GM23338 (cell line): Measurements from ENCODE around the gene CMTR1. TPM values are rescaled to one million over a fixed set of nuclear protein-coding genes. Genes with fewer than 3 reads are reported as not detected.

Experiments
- ATAC-seq: fragments of 200-7000 bp; cut with Tn5 transposase; 3 replicates; pipeline ENCODE4 v1.9.1; 2020
- DNase-seq: peaks from one replicate; pipeline ENCODE4 v3.0.0-alpha.2; 2015; ENCODE audit warnings: low spot score
- H2AFZ ChIP-seq: fragments of 200-600 bp; sonication (generic); 2 replicates; pipeline ENCODE4 v1.8.0; 2016; ENCODE audit warnings: antibody characterized with exemption, mild to moderate bottlenecking, moderate library complexity
- H3F3A ChIP-seq: fragments of 200-600 bp; sonication (generic); replicated peaks from 2 replicates; pipeline ENCODE4 v1.8.0; 2017; ENCODE audit warnings: antibody characterized with exemption, mixed run types, low read depth
- H3K27ac ChIP-seq: fragments of 200-600 bp; sonication (generic); 2 replicates; pipeline ENCODE4 v1.6.1; 2016; ENCODE audit warnings: low read depth
- H3K27me3 ChIP-seq: fragments of 200-600 bp; sonication (generic); 2 replicates; pipeline ENCODE4 v1.8.0; 2016; ENCODE audit warnings: mild to moderate bottlenecking, mixed run types, moderate library complexity; ENCODE audit not compliant: insufficient read depth
- H3K36me3 ChIP-seq: fragments of 200-600 bp; sonication (generic); 2 replicates; pipeline ENCODE4 v1.8.0; 2016; ENCODE audit warnings: mild to moderate bottlenecking; ENCODE audit not compliant: insufficient read depth
- H3K4me1 ChIP-seq: fragments of 200-600 bp; sonication (generic); 2 replicates; pipeline ENCODE4 v1.8.0; 2016; ENCODE audit warnings: mild to moderate bottlenecking, moderate library complexity; ENCODE audit not compliant: insufficient read depth
- H3K4me2 ChIP-seq: fragments of 200-600 bp; sonication (generic); 2 replicates; pipeline ENCODE4 v1.7.1; 2017; ENCODE audit warnings: mixed run types
- H3K4me3 ChIP-seq: fragments of 200-600 bp; sonication (generic); 2 replicates; pipeline ENCODE4 v1.6.1; 2016; ENCODE audit warnings: mixed run types
- H3K79me2 ChIP-seq: fragments of 200-600 bp; sonication (generic); replicated peaks from 2 replicates; pipeline ENCODE4 v1.8.0; 2017; ENCODE audit warnings: mild to moderate bottlenecking; ENCODE audit not compliant: insufficient read depth
- H3K9me2 ChIP-seq: fragments of 200-600 bp; sonication (generic); 2 replicates; pipeline ENCODE4 v1.8.0; 2017; ENCODE audit not compliant: insufficient read depth
- H4K20me1 ChIP-seq: fragments of 200-600 bp; sonication (generic); replicated peaks from 2 replicates; pipeline ENCODE4 v1.8.0; 2017; ENCODE audit warnings: mild to moderate bottlenecking; ENCODE audit not compliant: insufficient read depth
- H3K27ac Mint-ChIP-seq: 2 replicates; pipeline ENCODE4 v1.8.0; 2020; ENCODE audit warnings: inconsistent platforms, mild to moderate bottlenecking, moderate library complexity, mixed read lengths
- H3K27me3 Mint-ChIP-seq: 3 replicates; pipeline ENCODE4 v1.8.0; 2022; ENCODE audit warnings: low read depth, mild to moderate bottlenecking, moderate library complexity, mixed read lengths, inconsistent platforms; ENCODE audit not compliant: insufficient read depth, poor library complexity
- H3K36me3 Mint-ChIP-seq: 3 replicates; pipeline ENCODE4 v1.8.0; 2021; ENCODE audit warnings: low read depth, mild to moderate bottlenecking, inconsistent platforms, moderate library complexity, mixed read lengths
- H3K4me1 Mint-ChIP-seq: 3 replicates; pipeline ENCODE4 v1.8.0; 2020; ENCODE audit warnings: mild to moderate bottlenecking, inconsistent platforms, mixed read lengths
- H3K4me3 Mint-ChIP-seq: 3 replicates; pipeline ENCODE4 v1.8.0; 2021; ENCODE audit warnings: moderate library complexity, mild to moderate bottlenecking, inconsistent platforms, mixed read lengths
- H3K9me3 Mint-ChIP-seq: 3 replicates; pipeline ENCODE4 v1.8.0; 2020; ENCODE audit warnings: moderate library complexity, mild to moderate bottlenecking, inconsistent platforms, mixed read lengths
- CREB1 ChIP-seq: fragments of 250-450 bp; sonication (Bioruptor Pico); IDR thresholded peaks from 2 replicates; pipeline ENCODE4 v1.5.0; 2020; ENCODE audit warnings: low read depth, mild to moderate bottlenecking, moderate library complexity
- EZH2 ChIP-seq: fragments of 200-600 bp; sonication (generic); IDR thresholded peaks from one replicate; pipeline ENCODE4 v1.8.0; 2017; ENCODE audit warnings: antibody characterized with exemption, mild to moderate bottlenecking, low read depth; ENCODE audit not compliant: unreplicated experiment
- EZH2phosphoT487 ChIP-seq: fragments of 200-600 bp; sonication (generic); IDR thresholded peaks from one replicate; pipeline ENCODE4 v1.8.1; 2018; ENCODE audit warnings: antibody characterized with exemption; ENCODE audit not compliant: unreplicated experiment
- JUNB ChIP-seq: IDR thresholded peaks from one replicate; pipeline ENCODE4 v1.6.1; 2016; ENCODE audit warnings: antibody characterized with exemption; ENCODE audit not compliant: unreplicated experiment
- NANOG ChIP-seq: IDR thresholded peaks from 2 replicates; pipeline ENCODE4 v1.6.1; 2016; ENCODE audit warnings: antibody characterized with exemption, borderline replicate concordance
- POLR2AphosphoS5 ChIP-seq: IDR thresholded peaks from 2 replicates; pipeline ENCODE4 v1.6.1; 2016; ENCODE audit warnings: antibody characterized with exemption, low read depth
- STAT1 ChIP-seq: IDR thresholded peaks from one replicate; pipeline ENCODE4 v1.6.1; 2016; ENCODE audit warnings: antibody characterized with exemption; ENCODE audit not compliant: unreplicated experiment
- ZNF114 ChIP-seq: fragments of 250-450 bp; sonication (Bioruptor Pico); IDR thresholded peaks from 2 replicates; pipeline ENCODE4 v1.5.0; 2020; ENCODE audit warnings: mild to moderate bottlenecking, moderate library complexity
- ZNF331 ChIP-seq: fragments of 250-450 bp; sonication (Bioruptor Pico); IDR thresholded peaks from 2 replicates; pipeline ENCODE4 v1.5.0; 2020; ENCODE audit warnings: low read depth, mild to moderate bottlenecking, moderate library complexity
- polyA plus RNA-seq: library from polyadenylated mRNA; unstranded; fragments of >200 nt; fragmentation: Nextera tagmentation; extraction: Ambion mirVana; gene quantifications from 2 replicates; pipeline ENCODE4 v1.2.1, GENCODE V29; 2016
- total RNA-seq: library from RNA; depleted of rRNA; stranded (reverse); fragments of >200 nt; shearing (Covaris generic); gene quantifications from 2 replicates; pipeline ENCODE4 v1.2.3, GENCODE V29; 2014
- TF ChIP-seq, protein P1 (sequence below), 2 experiments: fragments of 200-600 bp in 1 of 2; sonication (generic) in 1 of 2; conservative IDR thresholded peaks; 2 replicates each; pipeline versions ENCODE4 v1.5.1 to v1.6.1; 2016 to 2017; ENCODE audit warnings: antibody characterized with exemption in 2 of 2, low read depth in 2 of 2, mild to moderate bottlenecking in 2 of 2, moderate library complexity in 1 of 2
- TF ChIP-seq, protein P2 (sequence below): IDR thresholded peaks from one replicate; pipeline ENCODE4 v1.6.1; 2018; ENCODE audit warnings: antibody characterized with exemption; ENCODE audit not compliant: unreplicated experiment
- TF ChIP-seq, protein P3 (sequence below): fragments of 250-450 bp; sonication (Bioruptor Pico); IDR thresholded peaks from 2 replicates; pipeline ENCODE4 v1.5.0; 2020; ENCODE audit warnings: mild to moderate bottlenecking, moderate library complexity
- TF ChIP-seq, protein P4 (sequence below): IDR thresholded peaks from 2 replicates; pipeline ENCODE4 v1.6.1; 2016; ENCODE audit warnings: antibody characterized with exemption

Gene CMTR1
- total and polyA plus RNA-seq, 2 experiments from 2014 or later, result 7.3 to 36.4 TPM

DNA sequence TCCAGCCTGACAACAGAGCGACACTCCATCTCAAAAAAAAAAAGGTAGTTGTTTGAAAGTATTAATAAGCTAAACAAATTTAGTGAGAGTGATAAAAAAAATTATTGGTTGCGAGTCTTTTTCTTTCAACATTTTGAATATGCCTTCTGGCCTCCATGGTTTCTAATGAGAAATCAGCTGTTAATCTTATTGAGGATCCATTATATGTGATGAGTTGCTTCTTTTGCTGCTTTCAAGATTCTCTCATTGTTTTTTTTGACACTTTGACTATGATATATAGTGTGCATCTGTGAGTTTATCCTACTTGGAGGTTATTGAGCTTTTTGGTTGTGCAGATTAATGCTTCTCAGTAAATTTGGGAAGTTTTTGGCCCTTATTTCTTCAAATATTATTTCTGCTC, 15.6 kb upstream of the CMTR1 start:
- Histone ChIP-seq H3K4me2 (no peak overlapping the region), H4K20me1 (no peaks in the 10 kb centered on the region), H3K27me3 (no peaks in the 10 kb centered on the region), H3K9me2 (no peaks in the 10 kb centered on the region), H3K4me1 (no peaks in the 10 kb centered on the region), H3K4me3 (no peak overlapping the region), H3K27ac (no peak overlapping the region), H3K36me3 (no peaks in the 10 kb centered on the region), H2AFZ (no peak overlapping the region), H3F3A (no peaks in the 10 kb centered on the region), H3K79me2 (no peaks in the 10 kb centered on the region)
- ATAC-seq (no peak), DNase-seq (no peak)
- Mint-ChIP-seq H3K4me1 (no peaks in the 10 kb centered on the region), H3K4me3 (no peak overlapping the region), H3K9me3 (no peaks in the 10 kb centered on the region; the same call in 1 of the 3 replicates), H3K27ac (no peak overlapping the region), H3K36me3 (no peaks in the 10 kb centered on the region), H3K27me3 (no peaks in the 10 kb centered on the region)
- TF ChIP-seq JUNB (no peak), CREB1 (CRISPR knock-in tag) (no peak), EZH2 (no peak), NANOG (no peak), ZNF331 (CRISPR knock-in tag) (no peak), ZNF114 (CRISPR knock-in tag) (no peak), EZH2phosphoT487 (no peak), POLR2AphosphoS5 (no peak), STAT1 (no peak)
- TF ChIP-seq, protein P1, sequence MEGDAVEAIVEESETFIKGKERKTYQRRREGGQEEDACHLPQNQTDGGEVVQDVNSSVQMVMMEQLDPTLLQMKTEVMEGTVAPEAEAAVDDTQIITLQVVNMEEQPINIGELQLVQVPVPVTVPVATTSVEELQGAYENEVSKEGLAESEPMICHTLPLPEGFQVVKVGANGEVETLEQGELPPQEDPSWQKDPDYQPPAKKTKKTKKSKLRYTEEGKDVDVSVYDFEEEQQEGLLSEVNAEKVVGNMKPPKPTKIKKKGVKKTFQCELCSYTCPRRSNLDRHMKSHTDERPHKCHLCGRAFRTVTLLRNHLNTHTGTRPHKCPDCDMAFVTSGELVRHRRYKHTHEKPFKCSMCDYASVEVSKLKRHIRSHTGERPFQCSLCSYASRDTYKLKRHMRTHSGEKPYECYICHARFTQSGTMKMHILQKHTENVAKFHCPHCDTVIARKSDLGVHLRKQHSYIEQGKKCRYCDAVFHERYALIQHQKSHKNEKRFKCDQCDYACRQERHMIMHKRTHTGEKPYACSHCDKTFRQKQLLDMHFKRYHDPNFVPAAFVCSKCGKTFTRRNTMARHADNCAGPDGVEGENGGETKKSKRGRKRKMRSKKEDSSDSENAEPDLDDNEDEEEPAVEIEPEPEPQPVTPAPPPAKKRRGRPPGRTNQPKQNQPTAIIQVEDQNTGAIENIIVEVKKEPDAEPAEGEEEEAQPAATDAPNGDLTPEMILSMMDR (conservative IDR thresholded peaks at IDR 0.05; ENCODE audit: low read depth in 2 of 2), result no peak
- TF ChIP-seq, protein P2, sequence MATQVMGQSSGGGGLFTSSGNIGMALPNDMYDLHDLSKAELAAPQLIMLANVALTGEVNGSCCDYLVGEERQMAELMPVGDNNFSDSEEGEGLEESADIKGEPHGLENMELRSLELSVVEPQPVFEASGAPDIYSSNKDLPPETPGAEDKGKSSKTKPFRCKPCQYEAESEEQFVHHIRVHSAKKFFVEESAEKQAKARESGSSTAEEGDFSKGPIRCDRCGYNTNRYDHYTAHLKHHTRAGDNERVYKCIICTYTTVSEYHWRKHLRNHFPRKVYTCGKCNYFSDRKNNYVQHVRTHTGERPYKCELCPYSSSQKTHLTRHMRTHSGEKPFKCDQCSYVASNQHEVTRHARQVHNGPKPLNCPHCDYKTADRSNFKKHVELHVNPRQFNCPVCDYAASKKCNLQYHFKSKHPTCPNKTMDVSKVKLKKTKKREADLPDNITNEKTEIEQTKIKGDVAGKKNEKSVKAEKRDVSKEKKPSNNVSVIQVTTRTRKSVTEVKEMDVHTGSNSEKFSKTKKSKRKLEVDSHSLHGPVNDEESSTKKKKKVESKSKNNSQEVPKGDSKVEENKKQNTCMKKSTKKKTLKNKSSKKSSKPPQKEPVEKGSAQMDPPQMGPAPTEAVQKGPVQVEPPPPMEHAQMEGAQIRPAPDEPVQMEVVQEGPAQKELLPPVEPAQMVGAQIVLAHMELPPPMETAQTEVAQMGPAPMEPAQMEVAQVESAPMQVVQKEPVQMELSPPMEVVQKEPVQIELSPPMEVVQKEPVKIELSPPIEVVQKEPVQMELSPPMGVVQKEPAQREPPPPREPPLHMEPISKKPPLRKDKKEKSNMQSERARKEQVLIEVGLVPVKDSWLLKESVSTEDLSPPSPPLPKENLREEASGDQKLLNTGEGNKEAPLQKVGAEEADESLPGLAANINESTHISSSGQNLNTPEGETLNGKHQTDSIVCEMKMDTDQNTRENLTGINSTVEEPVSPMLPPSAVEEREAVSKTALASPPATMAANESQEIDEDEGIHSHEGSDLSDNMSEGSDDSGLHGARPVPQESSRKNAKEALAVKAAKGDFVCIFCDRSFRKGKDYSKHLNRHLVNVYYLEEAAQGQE, result no peak
- TF ChIP-seq, protein P3, sequence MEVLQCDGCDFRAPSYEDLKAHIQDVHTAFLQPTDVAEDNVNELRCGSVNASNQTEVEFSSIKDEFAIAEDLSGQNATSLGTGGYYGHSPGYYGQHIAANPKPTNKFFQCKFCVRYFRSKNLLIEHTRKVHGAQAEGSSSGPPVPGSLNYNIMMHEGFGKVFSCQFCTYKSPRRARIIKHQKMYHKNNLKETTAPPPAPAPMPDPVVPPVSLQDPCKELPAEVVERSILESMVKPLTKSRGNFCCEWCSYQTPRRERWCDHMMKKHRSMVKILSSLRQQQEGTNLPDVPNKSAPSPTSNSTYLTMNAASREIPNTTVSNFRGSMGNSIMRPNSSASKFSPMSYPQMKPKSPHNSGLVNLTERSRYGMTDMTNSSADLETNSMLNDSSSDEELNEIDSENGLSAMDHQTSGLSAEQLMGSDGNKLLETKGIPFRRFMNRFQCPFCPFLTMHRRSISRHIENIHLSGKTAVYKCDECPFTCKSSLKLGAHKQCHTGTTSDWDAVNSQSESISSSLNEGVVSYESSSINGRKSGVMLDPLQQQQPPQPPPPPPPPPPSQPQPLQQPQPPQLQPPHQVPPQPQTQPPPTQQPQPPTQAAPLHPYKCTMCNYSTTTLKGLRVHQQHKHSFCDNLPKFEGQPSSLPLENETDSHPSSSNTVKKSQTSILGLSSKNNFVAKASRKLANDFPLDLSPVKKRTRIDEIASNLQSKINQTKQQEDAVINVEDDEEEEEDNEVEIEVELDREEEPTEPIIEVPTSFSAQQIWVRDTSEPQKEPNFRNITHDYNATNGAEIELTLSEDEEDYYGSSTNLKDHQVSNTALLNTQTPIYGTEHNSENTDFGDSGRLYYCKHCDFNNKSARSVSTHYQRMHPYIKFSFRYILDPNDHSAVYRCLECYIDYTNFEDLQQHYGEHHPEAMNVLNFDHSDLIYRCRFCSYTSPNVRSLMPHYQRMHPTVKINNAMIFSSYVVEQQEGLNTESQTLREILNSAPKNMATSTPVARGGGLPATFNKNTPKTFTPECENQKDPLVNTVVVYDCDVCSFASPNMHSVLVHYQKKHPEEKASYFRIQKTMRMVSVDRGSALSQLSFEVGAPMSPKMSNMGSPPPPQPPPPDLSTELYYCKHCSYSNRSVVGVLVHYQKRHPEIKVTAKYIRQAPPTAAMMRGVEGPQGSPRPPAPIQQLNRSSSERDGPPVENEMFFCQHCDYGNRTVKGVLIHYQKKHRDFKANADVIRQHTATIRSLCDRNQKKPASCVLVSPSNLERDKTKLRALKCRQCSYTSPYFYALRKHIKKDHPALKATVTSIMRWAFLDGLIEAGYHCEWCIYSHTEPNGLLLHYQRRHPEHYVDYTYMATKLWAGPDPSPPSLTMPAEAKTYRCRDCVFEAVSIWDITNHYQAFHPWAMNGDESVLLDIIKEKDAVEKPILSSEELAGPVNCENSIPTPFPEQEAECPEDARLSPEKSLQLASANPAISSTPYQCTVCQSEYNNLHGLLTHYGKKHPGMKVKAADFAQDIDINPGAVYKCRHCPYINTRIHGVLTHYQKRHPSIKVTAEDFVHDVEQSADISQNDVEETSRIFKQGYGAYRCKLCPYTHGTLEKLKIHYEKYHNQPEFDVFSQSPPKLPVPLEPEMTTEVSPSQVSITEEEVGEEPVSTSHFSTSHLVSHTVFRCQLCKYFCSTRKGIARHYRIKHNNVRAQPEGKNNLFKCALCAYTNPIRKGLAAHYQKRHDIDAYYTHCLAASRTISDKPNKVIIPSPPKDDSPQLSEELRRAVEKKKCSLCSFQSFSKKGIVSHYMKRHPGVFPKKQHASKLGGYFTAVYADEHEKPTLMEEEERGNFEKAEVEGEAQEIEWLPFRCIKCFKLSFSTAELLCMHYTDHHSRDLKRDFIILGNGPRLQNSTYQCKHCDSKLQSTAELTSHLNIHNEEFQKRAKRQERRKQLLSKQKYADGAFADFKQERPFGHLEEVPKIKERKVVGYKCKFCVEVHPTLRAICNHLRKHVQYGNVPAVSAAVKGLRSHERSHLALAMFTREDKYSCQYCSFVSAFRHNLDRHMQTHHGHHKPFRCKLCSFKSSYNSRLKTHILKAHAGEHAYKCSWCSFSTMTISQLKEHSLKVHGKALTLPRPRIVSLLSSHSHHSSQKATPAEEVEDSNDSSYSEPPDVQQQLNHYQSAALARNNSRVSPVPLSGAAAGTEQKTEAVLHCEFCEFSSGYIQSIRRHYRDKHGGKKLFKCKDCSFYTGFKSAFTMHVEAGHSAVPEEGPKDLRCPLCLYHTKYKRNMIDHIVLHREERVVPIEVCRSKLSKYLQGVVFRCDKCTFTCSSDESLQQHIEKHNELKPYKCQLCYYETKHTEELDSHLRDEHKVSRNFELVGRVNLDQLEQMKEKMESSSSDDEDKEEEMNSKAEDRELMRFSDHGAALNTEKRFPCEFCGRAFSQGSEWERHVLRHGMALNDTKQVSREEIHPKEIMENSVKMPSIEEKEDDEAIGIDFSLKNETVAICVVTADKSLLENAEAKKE (CRISPR knock-in tag), result no peak
- TF ChIP-seq, protein P4, sequence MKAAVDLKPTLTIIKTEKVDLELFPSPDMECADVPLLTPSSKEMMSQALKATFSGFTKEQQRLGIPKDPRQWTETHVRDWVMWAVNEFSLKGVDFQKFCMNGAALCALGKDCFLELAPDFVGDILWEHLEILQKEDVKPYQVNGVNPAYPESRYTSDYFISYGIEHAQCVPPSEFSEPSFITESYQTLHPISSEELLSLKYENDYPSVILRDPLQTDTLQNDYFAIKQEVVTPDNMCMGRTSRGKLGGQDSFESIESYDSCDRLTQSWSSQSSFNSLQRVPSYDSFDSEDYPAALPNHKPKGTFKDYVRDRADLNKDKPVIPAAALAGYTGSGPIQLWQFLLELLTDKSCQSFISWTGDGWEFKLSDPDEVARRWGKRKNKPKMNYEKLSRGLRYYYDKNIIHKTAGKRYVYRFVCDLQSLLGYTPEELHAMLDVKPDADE, result no peak
